Measurements from ENCODE around the gene IL4.

The IL4 gene

GRCh38 chr5:132729896-132730295 is 56.1 kb downstream of the IL4 start:
- DNase-seq (ENCODE audit: insufficient read length) (no peak), FAIRE-seq (no peak)
- TF ChIP-seq TAF1 (IDR thresholded peaks at IDR 0.05; ENCODE audit: borderline replicate concordance, low read depth, low read length) (no peak), POLR2A (IDR thresholded peaks at IDR 0.05; ENCODE audit: low read depth, low read length) (no peak), POLR2AphosphoS5 (IDR thresholded peaks at IDR 0.05; ENCODE audit: low read depth, low read length) (no peak)

Measured in GM12892 (cell line).